Kasumi-1 (cell line): ENCODE measurements around the gene LAMA2.

Experiments
- DNase-seq, 2 experiments: peaks; one replicate each; lab custom pipeline; 2025; lab: John Stamatoyannopoulos, UW

Gene LAMA2

DNA sequence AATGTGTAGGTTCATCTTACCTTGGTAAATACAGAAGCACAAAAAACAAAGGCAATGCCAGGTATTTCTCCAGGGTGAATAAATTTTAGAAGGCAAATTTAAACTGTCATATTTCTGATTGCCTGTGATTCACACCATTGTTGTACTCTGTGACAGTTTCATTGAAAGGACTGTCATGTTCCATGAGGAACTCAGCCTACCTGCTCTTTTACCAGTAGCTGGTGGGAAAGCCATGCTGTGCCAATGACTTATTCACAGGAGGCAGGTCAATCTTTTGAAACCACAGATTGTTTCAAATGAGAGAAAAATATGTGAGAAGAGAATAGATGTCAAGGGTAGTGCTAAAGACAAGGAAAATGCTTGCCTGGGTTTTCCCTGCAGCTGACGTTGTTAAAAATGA is 206.4 kb downstream of the LAMA2 start:
- DNase-seq, result no peak

- no peak for DNase-seq
These were observed 211.2 kb downstream of the LAMA2 start for GRCh38 chr6:129094147-129094546.

DNA sequence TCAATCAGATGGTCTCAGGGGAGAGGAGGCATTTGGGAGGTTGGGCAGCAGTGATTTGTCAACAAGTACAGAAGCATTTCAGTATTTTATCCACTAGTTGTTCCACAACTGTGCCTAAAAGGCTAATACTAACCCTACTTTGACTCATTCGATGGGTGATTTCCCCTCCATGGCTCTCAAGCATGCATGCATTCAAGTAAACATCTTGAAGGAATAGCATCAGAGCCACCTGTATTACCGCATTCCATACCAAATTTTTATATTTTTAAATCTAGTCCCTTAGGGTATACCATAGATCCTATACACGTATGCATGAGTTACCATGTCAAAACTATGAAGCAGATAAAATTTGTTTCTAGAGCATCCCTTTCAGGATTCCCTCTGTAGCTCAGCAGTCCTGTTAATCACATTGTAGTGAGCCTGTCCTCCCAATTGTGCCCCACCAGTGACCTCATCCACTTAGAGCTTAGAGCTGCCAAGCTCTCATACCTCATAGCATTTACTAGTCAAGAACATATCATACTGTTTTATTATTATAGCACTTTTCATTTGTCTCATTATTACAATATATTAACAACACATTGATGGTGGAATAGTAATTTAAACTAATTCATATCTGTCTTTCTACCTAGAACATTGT is 213.8 kb downstream of the LAMA2 start:
- no peak for DNase-seq

- no peak for DNase-seq
These were observed 215.2 kb downstream of the LAMA2 start for GRCh38 chr6:129098061-129098553.

GRCh38 chr6:129099696-129100095 is 216.8 kb downstream of the LAMA2 start:
- DNase-seq, result no peak

GRCh38 chr6:129100164-129100563 is 217.2 kb downstream of the LAMA2 start:
- no peak for DNase-seq

- DNase-seq, result no peak
These were observed 219.8 kb downstream of the LAMA2 start for GRCh38 chr6:129102741-129103140.

GRCh38 chr6:129104131-129104530 is 221.2 kb downstream of the LAMA2 start:
- no peak for DNase-seq

DNA sequence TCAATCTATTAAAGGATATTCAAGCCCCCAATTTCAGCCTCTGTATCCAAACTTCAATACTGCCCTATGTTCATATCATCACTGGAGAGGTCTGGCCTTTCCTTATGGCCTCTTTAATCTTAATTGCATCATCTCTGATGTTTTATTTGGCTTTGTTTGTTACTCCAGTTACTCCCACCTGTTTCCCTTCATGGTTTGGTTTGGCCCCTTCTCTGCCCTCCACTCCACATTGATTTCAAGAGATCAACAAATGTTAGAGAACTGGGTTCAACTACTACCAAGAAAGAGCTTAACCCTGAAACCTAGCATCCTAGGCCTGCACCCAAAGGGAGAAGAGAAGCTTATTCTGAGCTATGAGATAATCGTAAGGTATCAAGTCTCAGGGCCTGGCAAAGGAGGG is 221.6 kb downstream of the LAMA2 start:
- DNase-seq, result no peak

GRCh38 chr6:129105035-129105434 is 222.1 kb downstream of the LAMA2 start:
- no peak for DNase-seq

DNA sequence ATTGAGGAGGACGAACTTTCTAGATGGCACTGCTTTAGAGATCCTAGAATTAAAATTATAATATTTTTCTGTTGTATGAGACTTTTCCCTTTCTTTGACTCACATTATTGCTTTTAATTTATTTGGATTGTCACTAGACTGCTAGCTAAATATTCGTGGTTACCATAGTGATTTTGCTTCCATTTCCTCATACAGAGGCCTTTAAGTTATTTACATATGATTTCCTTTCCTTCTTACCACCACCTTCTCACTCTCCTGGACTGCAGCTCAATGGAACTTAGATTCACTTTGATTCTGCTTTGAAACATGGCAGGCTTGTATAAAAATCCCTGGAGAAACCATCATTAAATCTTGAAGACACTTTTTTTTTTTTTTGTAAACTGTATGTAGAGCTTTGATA is 222.9 kb downstream of the LAMA2 start:
- no peak for DNase-seq

DNA sequence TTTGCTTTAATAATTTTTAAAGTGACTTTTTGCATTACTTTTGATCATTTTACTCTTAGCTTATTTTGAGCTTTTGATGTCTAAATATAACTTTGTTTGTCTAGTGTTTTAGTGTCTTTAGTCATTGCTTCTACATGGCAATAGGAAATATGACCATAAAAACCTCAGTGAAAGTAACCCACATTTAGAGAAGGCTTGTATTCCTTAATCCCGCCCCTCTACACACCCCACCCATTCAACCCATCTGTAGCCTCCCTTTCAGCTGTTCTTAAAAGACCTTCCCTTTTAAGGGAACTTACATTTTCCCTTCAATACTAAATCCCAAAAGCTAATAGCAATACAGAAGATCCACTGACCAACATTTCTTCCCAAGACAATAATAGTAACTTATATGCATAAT is 225.4 kb downstream of the LAMA2 start:
- DNase-seq, result no peak

GRCh38 chr6:129110690-129111343 is 227.9 kb downstream of the LAMA2 start:
- DNase-seq, result no peak

DNA sequence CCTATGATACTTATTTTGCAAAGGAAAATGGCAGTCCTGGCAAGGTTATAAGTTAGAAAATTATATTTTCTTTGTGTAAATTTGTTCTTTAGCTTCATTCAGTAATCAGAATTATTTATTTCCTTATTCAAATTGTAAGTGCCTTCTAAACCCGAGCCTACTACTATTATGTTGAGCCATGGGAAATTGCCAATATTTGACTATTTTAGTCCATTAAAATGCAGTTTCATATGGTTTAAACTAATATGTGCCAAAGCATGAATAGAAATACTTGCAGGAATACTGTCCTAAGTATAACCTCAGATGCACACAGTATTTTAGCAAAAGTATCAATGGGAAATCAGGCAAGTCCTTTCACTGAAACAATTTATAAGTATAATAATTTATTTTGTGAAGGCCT is 228.4 kb downstream of the LAMA2 start:
- no peak for DNase-seq

- DNase-seq, result no peak
These were observed 228.9 kb downstream of the LAMA2 start for GRCh38 chr6:129111853-129112252.

DNA sequence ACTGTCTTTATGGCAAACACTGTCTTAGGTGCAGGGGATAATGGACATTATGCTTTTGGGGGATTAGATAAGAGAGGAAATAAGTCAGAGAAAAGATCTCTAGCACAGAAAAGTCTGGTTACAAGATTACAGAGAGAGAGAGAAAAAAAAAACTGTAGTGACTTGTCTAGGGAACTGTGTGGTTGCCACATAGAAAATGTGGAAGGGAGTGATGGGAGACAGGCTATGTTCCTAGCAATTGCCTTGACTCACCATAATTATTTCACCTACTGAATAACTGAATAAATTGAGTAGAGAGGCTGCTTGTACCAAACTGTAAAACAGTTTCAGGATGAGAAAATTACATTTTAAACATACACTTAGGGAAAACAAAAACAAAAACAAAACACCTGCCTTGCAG is 229.7 kb downstream of the LAMA2 start:
- DNase-seq, result no peak

DNA sequence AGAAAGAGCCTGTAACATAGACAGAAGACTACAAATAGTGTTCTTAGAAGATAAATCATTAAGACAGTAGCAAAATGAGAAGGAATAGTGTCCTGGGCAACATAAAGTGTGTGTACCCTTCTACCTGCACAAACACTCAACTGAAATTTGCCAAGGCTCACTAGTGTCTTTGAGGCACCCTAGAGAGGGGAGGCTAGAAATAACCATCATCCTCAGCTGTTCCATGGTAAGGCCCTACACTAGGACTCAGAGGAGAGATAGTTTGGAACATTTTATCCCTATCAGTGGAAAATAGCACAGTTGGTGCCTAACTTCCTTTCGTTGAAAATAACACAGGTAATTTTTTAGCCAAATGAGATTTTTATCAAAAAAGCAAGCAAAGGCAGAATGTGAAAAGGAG is 230.7 kb downstream of the LAMA2 start:
- DNase-seq, result no peak

DNA sequence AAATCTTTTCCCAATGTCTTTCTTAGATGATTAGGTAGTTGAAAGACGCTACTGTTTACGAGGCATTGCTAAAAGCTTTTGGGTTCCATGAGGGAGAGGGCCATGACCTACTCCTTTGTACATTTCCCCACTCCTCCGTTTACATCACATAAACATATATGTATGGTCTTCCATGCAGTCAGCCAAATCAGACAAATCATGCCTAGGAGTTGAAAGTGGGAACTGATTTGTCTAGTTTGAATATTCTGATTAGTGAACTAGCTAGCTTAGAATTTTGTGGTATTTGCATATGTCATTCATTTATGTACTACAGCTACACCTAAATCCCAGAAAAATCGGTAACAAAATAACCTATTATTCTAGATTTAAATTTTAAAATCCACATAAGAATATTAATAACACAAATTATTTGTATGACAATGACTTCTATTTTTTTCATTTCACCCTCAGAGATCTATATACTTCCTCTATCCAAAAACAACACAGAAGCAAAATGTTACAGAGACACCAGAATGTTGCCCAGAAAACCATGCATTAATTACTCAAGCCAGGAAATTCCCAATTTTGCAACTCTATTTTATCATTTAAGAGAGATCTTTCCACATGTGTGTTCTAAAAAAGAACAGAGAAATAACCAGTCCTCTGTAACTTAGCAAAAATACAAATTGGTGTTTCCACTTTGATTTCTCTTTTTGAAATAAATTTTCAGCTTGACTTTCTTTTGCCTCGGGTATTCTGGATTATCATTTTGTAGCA is 231.9 kb downstream of the LAMA2 start:
- DNase-seq, result no peak

- DNase-seq, result no peak
These were observed 232.5 kb downstream of the LAMA2 start for GRCh38 chr6:129115471-129115870.

DNA sequence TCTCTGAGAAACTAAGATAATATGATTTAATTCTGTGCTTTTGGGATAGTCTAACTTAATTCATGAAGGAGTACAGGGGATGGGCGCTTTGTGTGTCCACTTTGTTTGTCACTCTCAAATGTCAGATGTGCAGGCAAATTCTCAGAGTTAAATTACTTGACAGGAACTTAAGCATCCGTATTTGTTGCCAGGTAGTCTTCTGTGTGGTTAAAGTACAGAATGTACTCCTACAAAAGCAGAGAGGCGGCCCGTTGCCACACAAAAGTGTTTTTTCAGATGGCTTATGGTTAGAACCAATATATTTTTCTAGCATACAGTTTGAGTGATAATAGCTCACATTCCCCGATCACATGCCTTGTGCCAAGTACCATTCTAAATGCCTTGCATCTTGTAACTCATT is 234.4 kb downstream of the LAMA2 start:
- DNase-seq, result no peak

DNA sequence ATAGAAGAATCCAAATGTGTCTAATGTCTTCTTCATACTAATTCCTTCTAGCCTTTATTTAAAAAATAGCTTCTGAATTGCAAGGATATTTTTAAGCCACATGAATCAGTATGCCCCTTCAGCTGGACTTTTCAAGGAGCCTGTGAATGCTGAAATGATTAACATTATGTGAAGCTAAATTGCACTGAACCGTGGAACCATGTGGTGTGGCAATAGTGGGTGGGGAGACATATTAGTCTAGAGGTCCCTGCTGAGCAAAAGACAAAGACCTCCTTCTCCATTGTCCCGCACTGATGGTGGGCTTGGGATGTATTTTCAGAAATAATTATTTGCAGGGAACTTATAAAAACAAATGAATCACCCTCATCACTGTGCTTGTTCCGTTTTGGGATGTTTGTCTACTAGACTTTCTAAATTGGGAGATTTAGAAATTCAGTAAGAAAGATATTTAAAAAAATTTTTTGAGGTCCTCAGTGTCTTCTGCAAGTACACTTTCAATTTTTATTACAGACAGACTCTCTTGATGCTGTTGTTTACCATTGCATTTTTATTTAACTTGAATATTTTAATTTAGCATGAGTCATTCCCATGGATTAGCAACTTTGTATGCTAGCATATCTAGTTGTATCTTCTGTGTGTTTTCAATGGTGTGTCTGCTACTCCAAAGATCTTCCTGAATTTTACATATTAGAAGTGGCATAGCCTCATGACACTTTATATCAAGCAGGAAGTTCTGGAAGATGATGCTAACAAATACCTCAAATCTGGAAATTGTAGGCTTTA is 238.1 kb downstream of the LAMA2 start:
- DNase-seq, result no peak

DNA sequence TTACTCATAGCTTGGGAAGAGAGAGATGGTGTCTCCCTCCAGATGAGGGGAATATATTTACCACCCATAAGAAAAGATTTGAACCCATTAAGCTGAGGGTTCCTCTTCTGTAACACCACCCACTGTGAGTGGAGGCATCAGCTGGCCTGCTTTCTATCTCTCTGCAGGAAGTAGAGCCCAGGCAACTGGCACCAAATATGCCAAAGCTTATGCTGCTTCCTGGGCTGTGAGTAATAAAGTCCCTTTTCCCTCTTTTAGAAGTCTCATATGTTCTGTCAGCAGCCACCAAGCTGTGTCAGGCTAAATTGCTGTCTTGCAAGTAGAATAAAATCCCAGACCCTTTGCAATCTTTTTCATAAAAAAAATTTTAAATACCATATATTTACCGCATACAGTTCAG is 241.4 kb downstream of the LAMA2 start:
- no peak for DNase-seq
